Measurements from ENCODE around the gene KCNH1. TPM values are rescaled to one million over a fixed set of nuclear protein-coding genes. Genes with fewer than 3 reads are reported as not detected.

The KCNH1 gene
- total and polyA plus RNA-seq, 3 donors from 2014 or later = 1.5 to 4.2 (median 2.8) TPM

DNA sequence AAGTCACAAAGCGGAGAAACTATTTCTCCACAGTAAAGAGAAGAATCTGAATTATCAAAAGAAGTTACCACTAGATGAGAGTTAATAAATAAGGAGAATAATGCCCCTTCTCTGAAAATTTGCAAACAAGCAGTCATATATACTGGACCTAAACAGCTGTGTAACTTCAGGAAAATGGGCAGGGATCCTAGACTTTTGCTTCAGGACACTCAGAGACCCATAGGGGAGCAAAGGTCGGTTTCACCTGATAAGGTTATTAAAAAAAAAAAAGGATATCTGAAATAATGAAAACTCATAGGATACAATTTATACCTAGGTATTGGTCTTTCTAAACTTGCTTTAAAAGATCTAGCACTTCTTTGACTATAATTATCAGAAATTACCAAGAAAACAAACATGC, 191.4 kb downstream of the KCNH1 start:
- Histone ChIP-seq H3K27ac (no peak overlapping the region), H3K9me3 (no peaks in the 10 kb centered on the region), H3K27me3 (no peaks in the 10 kb centered on the region), H3K36me3 (ENCODE audit: low read depth, missing control alignments) (no peaks in the 10 kb centered on the region), H3K4me1 (no peaks in the 10 kb centered on the region), H3K4me3 (no peak overlapping the region)
- intact Hi-C loops (cut with DNase I; ENCODE audit: low total_unique reads) = no loop called here
- TF ChIP-seq, protein P1, sequence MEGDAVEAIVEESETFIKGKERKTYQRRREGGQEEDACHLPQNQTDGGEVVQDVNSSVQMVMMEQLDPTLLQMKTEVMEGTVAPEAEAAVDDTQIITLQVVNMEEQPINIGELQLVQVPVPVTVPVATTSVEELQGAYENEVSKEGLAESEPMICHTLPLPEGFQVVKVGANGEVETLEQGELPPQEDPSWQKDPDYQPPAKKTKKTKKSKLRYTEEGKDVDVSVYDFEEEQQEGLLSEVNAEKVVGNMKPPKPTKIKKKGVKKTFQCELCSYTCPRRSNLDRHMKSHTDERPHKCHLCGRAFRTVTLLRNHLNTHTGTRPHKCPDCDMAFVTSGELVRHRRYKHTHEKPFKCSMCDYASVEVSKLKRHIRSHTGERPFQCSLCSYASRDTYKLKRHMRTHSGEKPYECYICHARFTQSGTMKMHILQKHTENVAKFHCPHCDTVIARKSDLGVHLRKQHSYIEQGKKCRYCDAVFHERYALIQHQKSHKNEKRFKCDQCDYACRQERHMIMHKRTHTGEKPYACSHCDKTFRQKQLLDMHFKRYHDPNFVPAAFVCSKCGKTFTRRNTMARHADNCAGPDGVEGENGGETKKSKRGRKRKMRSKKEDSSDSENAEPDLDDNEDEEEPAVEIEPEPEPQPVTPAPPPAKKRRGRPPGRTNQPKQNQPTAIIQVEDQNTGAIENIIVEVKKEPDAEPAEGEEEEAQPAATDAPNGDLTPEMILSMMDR (IDR thresholded peaks at IDR 0.05) = no peak
- no peak for TF ChIP-seq POLR2A (IDR thresholded peaks at IDR 0.05)
- DNase-seq = no peak
- 78 to 92% methylated on average over 2 of the region's 2 CpGs for WGBS, 2 donors

DNA sequence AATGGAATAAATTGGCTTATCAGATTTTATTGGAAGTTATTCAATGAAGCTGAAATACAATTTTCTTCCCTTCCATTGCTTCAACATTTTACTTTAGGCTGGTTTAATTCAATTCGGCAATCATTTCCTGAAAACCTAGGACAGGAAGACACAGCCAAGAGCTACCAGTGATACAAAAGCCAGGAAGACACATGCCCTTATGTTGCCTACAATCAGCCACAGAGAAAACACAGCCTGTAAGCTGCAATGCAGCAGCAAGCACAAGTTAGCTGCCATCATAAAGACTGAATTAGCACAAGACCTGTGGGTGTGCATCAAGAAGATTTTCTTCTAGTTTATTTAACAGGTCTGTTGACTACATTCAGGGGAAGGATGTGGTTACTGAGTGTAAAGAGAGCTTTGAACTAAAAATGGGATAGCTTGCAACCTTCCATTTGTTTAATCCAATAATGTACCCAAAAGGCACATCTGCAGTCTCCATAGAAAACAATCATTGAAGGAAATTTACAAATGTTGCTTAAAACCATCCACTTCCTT, 193.8 kb downstream of the KCNH1 start:
- 69 to 85% methylated on average over 1 of the region's 1 CpG for WGBS, 2 donors
- TF ChIP-seq POLR2A (IDR thresholded peaks at IDR 0.05) = no peak
- TF ChIP-seq, protein P1 (IDR thresholded peaks at IDR 0.05) = no peak
- DNase-seq = no peak
- Histone ChIP-seq H3K36me3 (ENCODE audit: low read depth, missing control alignments) (no peaks in the 10 kb centered on the region), H3K27ac (no peak overlapping the region), H3K27me3 (no peaks in the 10 kb centered on the region), H3K9me3 (no peaks in the 10 kb centered on the region), H3K4me1 (no peaks in the 10 kb centered on the region), H3K4me3 (no peak overlapping the region)
- intact Hi-C loops (cut with DNase I; ENCODE audit: low total_unique reads) = no loop called here

DNA sequence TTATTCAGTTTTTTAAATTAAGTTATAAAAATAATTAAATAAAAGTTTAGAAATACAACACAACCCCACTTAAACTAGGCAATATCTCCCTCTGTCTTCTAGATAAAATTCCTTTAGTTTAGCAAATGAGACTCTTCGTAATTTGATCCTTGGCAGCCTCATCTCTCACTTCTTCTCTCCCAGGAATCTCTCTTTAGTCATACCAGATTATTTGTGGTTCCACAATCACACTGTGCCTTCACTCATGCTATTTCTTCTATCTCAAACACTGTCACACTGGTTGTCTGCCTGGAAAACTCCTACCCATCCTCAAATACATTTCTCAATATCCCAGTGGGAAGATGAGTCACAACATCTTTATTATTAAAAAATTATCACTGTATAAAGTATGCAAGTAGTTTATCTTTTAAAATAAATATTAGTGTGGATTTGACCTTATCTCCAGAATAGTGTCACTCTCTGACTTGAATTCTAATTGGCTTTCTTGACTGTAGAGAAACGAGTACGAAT, 195.5 kb downstream of the KCNH1 start:
- no peak for DNase-seq
- no peaks in the 10 kb centered on the region for H3K36me3 ChIP-seq (ENCODE audit: low read depth, missing control alignments)
- TF ChIP-seq, protein P1 (IDR thresholded peaks at IDR 0.05) = no peak
- no peak for TF ChIP-seq POLR2A (IDR thresholded peaks at IDR 0.05)
- H3K4me1 ChIP-seq = no peaks in the 10 kb centered on the region
- 71 to 76% methylated on average over 3 of the region's 3 CpGs for WGBS, 2 donors
- H3K4me3 ChIP-seq = no peak overlapping the region
- no peaks in the 10 kb centered on the region for H3K9me3 ChIP-seq
- intact Hi-C loops (cut with DNase I; ENCODE audit: low total_unique reads) = no loop called here
- no peak overlapping the region for H3K27ac ChIP-seq
- H3K27me3 ChIP-seq = no peaks in the 10 kb centered on the region

DNA sequence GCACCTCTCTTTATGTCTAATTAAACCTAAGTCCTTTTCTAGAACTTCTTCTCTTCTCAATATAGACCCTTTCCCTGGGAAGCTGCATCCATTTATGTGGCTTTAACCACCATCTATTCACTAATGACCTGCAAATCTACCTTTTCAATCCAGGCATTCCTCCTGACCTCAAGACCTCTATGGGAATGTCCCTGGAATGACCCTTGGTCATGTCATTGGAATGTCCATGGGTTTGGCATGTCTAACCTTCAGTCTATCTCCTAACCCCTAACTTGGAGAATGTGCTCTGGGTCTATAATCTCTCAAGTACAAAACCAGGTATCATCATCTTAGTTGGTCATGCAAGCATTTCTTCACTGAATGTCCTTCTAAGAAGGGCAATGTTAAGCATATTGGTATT, 196.1 kb downstream of the KCNH1 start:
- DNase-seq = no peak
- Histone ChIP-seq H3K27ac (no peak overlapping the region), H3K27me3 (no peaks in the 10 kb centered on the region), H3K4me3 (no peak overlapping the region), H3K4me1 (no peaks in the 10 kb centered on the region), H3K9me3 (no peaks in the 10 kb centered on the region), H3K36me3 (ENCODE audit: low read depth, missing control alignments) (no peaks in the 10 kb centered on the region)
- TF ChIP-seq, protein P1 (IDR thresholded peaks at IDR 0.05) = no peak
- TF ChIP-seq POLR2A (IDR thresholded peaks at IDR 0.05) = no peak
- intact Hi-C loops (cut with DNase I; ENCODE audit: low total_unique reads) = no loop called here

DNA sequence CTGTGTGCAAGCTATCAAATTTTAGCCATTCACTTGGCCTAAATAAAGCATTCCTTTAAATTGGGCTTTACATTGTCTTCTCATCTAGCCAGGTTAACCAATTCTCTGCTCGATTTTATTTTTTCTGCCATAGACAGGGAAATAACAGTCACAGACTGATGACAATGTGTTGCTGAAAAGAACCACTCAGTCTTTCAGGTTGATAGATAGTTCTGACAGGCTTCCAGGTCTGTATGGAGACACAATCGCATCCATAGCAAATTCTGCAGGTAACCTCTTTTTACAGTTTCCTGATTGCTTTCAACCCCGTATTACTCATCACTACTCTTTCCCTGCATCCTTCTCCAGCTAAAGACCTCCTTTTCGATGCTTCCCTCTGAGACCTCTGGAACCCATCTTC, 198.0 kb downstream of the KCNH1 start:
- Histone ChIP-seq H3K27ac (no peak overlapping the region), H3K36me3 (ENCODE audit: low read depth, missing control alignments) (no peaks in the 10 kb centered on the region), H3K9me3 (no peaks in the 10 kb centered on the region), H3K4me3 (no peak overlapping the region), H3K27me3 (no peaks in the 10 kb centered on the region), H3K4me1 (no peaks in the 10 kb centered on the region)
- intact Hi-C loops (cut with DNase I; ENCODE audit: low total_unique reads) = no loop called here
- no peak for DNase-seq
- 82 to 87% methylated on average over 4 of the region's 4 CpGs for WGBS, 2 donors
- no peak for TF ChIP-seq POLR2A (IDR thresholded peaks at IDR 0.05)
- TF ChIP-seq, protein P1 (IDR thresholded peaks at IDR 0.05) = no peak

All from testis (tissue), 3 donors.